GM21619 (cell line): ENCODE results near the gene TMEM132E.

ENCODE experiments used
- ATAC-seq: cut with Tn5 transposase; IDR thresholded peaks from one replicate; pipeline ENCODE4 v1.9.1; 2021; ENCODE audit not compliant: unreplicated experiment

TMEM132E gene

DNA sequence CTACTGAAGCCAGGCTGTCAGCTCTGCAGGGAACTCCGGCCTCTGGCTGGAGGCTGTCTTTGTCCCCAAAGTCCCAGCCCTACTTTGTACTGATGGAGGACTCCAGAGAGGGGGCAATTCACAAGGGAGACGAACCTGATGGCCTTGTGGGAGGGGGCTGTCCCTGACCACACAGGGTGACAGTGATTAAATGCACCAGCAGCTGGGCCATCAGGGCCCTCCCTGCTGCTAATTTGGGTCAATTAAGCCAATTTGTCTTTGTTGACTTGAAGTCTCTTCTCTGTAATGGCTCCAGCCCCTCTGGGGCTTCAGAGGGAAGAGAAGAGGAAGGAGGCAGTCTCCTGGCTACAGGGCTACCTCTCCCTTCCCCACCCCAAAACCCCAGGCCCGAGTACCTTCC, 22.0 kb downstream of the TMEM132E start:
- ATAC-seq: no peak

GRCh38 chr17:34603974-34604373, 24.6 kb downstream of the TMEM132E start:
- no peak for ATAC-seq

DNA sequence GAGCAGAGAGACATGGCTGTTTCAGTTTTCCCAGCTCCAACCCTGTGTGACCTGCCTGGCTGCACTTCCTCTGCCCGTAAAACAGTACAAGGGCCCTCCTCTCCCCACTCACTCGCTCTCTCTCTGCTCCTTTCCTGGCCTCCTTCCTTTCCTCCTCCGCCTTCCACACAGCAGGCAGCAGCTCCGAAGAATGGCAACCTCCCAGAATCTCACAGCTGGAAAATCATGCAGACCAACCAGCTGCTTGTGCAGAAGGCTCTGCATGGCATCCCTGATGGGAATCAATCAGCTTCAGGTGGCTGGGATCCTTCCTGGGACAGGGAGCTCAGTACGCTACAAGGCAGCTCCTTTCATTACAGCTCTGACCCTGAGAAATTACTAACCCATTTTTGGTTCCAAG, 27.4 kb downstream of the TMEM132E start:
- no peak for ATAC-seq

DNA sequence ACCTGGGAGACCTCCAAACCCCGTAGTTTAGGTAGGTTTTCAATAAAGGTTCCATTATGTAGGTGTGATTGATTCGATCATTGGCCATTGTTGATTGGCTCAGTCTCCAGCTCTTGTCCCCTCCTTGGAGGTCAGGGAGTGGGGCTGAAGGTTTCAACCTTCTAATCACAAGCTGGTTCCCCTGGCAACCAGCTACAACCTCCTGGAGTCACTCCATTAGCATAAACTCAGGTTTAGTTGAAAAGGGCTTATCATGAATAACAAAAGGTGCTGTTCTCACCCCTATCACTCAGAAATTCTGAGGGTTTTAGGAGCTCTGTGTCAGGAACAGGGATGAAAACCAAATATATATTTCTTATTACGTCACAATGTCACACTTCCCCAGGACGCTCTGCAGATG, 28.5 kb downstream of the TMEM132E start:
- ATAC-seq: no peak

- no peak for ATAC-seq
Observed at GRCh38 chr17:34609210-34609609, 29.8 kb downstream of the TMEM132E start.

DNA sequence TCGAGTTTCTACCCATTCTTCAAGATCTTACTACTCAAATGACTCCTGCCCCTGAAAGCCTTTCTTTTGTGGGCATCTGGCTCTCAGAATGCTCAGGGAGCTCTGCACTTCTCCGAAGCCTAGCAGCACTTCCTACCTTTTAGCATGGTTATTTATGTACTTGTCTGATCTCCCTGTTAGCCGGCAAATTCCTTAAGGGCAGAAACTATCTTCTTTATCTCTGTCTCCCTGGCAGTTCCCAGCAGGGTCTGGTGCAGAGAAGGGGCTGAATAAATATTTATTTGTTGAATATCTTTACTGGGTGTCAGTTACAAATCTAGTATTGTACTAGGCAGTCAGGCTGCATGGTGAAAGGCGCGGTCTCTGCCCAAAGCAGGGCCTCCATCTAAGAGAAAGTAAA, 30.7 kb downstream of the TMEM132E start:
- ATAC-seq: no peak

DNA sequence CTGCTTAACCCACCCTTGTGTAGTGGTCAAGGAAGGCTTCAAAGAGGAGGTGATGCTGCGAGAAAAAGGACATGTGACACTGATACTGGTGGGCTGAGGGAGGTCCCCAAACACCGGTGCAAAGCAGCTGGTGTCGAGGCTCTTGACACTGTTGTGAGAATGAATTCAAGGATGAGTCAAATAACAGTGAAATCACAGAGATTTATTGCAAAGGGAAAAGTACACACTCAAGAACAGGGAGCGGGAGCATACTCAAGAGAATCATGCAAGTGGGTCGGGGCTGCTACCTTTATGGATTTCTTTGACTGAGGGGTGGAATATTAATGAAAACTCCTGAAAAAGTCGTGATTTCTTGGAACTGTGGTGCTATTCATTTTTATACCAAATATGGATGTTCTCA, 31.1 kb downstream of the TMEM132E start:
- no peak for ATAC-seq

DNA sequence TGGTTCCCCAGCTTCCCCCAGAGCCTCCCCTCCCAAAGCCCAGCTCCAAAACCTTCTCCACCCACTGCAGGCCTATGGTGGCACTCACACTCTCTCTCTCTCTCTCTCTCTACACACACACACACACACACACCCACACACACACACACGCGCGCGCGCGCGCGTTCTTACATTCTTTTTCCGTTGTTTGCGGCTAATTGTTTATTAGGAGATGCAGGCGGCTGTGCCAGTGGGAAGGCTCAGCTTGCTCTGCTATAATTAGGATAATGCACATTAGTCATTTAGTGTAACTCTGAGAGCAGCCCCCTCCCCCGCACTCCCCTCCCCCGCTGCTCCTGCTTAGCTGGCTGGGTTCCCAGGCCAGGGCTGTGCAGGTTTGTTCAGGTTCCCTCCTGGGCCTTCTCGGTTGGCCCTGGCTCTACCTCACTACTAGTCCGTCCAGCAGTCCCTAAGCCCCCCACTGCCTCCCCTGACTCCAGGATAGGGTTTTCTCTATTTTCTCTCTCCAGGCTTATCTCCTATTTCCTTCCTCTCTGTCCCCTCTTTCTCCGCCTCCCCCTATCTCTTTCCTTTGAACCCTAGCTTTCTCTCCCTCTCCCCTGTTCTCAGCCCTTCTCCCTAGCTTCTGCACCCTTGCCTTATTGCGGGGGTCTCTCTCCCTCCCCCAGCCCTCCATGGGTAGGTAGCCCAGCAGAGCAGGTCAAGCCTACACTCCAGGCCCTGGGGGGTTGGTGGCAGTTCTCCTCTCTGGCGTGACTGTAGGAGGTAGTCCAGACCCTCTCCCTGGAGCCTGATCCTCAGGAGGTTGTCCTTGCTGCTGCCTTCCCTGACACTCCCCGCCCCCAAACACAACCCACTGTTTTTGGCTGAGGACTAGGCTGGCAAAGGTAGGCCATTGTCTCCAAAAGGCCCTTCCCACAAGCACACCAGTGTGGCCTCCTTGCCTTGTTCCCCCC, 34.0 kb downstream of the TMEM132E start:
- ATAC-seq: no peak

DNA sequence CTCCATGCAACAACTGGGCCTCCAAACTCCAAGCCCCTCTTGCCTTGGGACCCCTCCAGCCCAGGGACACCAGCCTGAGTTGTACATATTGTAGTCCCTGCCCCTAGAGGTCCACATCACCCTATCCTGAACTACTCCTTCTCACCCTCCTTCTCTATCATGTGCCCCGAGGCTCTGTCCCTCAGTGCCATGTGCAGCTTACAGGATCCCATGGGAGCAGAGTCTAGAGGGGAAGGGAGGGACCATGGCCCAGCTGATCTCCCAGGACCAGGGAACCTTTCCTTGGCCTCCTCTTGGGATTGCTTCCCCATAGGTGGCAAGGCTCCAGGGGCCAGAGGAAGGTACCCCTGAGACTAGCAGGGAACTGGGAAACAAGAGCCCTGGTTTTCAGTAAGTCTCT, 35.3 kb downstream of the TMEM132E start:
- no peak for ATAC-seq

DNA sequence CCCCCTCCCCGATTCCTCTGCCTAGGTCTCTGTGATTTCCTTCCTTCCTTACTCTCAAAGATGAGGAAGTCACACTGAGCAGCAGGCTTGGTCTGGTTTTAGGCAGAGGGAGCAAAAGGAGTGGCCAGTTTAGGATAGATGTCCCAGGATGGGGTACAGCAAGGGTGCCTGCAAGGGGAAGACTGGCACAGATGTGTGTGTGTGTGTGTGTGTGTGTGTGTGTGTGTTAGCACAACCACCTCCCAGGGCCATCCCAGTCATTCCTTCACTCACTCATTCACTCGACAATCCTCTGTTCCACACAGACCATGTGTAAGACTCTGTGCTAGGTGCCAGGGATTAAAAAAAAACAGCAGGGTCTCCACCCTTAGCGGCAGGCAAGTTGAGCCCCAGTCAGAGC, 35.9 kb downstream of the TMEM132E start:
- no peak for ATAC-seq

- no peak for ATAC-seq
Observed at GRCh38 chr17:34616148-34616547, 36.8 kb downstream of the TMEM132E start.

DNA sequence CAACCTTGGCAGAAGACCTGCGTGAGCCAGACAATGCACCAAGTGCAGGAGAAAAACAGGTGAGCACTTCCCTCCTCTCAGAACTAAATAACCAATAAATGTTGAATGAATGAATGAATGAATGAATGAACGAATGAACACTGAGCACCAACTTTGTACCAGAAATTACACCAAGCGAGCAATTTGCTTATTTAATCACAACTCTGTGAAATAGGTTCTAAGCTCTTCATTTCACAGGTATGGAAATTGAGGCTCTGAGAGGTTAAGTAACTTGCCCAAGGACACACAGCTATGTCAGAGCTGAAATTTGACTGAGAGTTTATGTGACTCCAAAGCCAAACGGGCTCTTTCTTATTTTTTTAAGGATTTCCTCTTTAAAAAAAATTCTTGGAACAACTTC, 38.0 kb downstream of the TMEM132E start:
- ATAC-seq: no peak

- ATAC-seq: no peak
Observed at GRCh38 chr17:34619687-34620217, 40.4 kb downstream of the TMEM132E start.

DNA sequence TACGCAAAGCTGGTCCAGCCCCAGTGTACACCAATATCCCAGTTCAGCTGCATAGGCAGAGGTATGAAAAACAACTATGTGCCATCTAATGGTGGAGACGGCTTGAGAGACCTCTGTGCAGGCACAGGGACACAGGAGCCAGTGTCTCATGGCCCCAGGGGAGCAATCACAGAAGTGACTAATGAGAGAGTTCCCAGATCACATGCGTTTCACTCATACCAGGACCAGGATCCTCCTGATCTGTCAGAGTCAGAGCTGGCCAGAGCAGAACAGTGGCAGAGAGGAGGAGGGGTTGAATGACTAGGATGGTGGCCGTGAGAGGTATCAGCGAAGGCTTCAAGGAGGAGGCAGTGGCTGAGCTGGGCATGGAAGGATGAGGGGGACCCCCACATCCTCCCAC, 41.1 kb downstream of the TMEM132E start:
- no peak for ATAC-seq

DNA sequence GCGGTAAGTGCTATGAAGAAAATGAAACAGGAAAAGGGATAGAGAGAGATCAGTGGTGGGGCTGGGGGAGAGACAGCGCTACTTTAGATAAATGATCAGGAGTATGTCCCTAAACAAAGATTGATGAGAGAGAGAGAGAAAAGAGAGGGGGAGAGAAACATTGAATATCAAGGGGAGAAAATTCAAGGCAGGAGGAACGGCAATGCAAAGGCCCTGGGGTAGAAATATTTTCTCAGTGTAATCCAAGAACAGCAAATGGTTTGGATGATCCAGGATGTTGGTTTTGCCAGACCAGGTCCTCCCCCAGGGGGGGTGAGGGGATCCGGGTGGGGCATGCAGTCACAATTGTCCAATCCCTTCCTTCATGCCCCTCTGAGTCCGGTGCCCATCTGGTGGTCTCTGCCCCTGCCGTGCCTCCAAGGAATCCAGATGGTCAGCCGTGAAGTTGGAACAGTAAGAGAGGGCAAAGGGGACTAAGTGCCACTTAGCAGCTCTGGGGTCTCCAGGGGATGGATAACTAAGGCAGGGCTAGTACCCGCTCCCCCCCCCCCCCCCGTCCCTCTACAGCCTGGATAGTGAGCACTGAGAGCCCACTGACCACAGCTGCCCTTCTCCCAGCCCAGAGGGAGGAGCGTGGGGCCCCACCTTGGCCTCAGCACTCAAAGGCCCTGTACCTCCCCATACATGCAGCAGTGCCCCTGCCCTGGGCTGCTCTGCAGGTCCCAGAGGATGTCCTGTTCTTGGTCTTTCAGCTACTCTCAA, 43.7 kb downstream of the TMEM132E start:
- ATAC-seq: no peak

- ATAC-seq: no peak
Observed at GRCh38 chr17:34623856-34624766, 44.7 kb downstream of the TMEM132E start.

DNA sequence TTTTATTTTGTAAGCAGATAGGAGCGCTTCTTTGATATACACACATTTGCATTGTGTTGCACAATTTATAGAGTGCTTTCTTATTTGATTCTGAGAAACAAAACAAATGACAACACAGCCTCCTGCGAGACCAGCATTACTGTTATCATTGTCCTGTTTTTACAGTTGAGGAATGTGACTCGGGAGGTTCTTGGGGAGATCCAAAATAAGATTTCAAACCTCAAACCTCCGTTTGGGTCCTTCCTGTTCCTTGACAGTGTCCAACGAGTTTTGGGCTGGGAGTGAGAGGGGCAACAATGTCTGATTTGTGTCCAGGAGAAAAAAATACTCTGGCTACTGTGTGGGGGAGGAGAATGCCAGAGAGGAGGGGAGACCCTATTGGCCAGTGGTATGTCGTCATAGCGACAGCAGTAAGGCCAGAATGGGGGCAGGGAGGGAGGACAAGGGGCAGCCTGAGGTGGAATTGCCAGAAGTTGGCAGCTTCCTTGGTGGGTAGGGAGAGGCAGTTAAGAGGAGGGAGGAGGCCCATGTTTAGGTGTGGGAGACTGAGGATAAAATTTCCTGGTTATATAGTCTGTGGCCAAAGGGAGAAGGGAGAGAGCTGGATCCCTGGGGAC, 45.5 kb downstream of the TMEM132E start:
- no peak for ATAC-seq

GRCh38 chr17:34626121-34626681, 46.8 kb downstream of the TMEM132E start:
- no peak for ATAC-seq

GRCh38 chr17:34628879-34629278, 49.5 kb downstream of the TMEM132E start:
- no peak for ATAC-seq

GRCh38 chr17:34633351-34633750, 54.0 kb downstream of the TMEM132E start:
- no peak for ATAC-seq
